Measurements from ENCODE around the gene ZGPAT.
"Not testable (repeated sequence)": the region's sequence is repeated elsewhere in the genome, so short reads cannot be mapped to it uniquely, and the experiment has no call there.

The ZGPAT gene

GRCh38 chr20:63707558-63708300 is at the start of gene ZGPAT, which contains the start of gene ARFRP1:
Gene ZGPAT (plus strand): TSS chr20:63708039. CDS start chr20:63708581, 542 bp downstream.
Gene ARFRP1 (minus strand): TSS chr20:63707976. CDS start chr20:63707091, 885 bp downstream.
- DNase-seq: peak; percentile 62

- DNase-seq: no peak
These were observed 49.1 kb upstream of the ZGPAT start for GRCh38 chr20:63658749-63659187.

- DNase-seq: no peak
These were observed 48.5 kb upstream of the ZGPAT start for GRCh38 chr20:63659370-63659769.

GRCh38 chr20:63660174-63660573 is 47.7 kb upstream of the ZGPAT start:
- not testable (repeated sequence) for DNase-seq

- DNase-seq: no peak
These were observed 47.2 kb upstream of the ZGPAT start for GRCh38 chr20:63660622-63661021.

- DNase-seq: no peak
These were observed 46.7 kb upstream of the ZGPAT start for GRCh38 chr20:63661108-63661507.

- DNase-seq: no peak
These were observed 45.7 kb upstream of the ZGPAT start for GRCh38 chr20:63661959-63662812.

GRCh38 chr20:63662813-63663189 is 45.0 kb upstream of the ZGPAT start:
- no peak for DNase-seq

- DNase-seq: no peak
These were observed 44.3 kb upstream of the ZGPAT start for GRCh38 chr20:63663332-63664066.

GRCh38 chr20:63664143-63664851 is 43.5 kb upstream of the ZGPAT start:
- no peak for DNase-seq

- DNase-seq: no peak
These were observed 42.8 kb upstream of the ZGPAT start for GRCh38 chr20:63664861-63665594.

- DNase-seq: no peak
These were observed 42.1 kb upstream of the ZGPAT start for GRCh38 chr20:63665708-63666107.

- no peak for DNase-seq
These were observed 40.0 kb upstream of the ZGPAT start for GRCh38 chr20:63667858-63668257.

GRCh38 chr20:63668351-63668750 is 39.5 kb upstream of the ZGPAT start:
- DNase-seq: no peak

GRCh38 chr20:63671695-63672094 is 36.1 kb upstream of the ZGPAT start:
- not testable (repeated sequence) for DNase-seq

GRCh38 chr20:63672666-63673065 is 35.2 kb upstream of the ZGPAT start:
- DNase-seq: no peak

- DNase-seq: no peak
These were observed 33.9 kb upstream of the ZGPAT start for GRCh38 chr20:63673951-63674350.

GRCh38 chr20:63675681-63676368 is 32.0 kb upstream of the ZGPAT start:
- no peak for DNase-seq

GRCh38 chr20:63678071-63678470 is 29.8 kb upstream of the ZGPAT start:
- DNase-seq: no peak

GRCh38 chr20:63678667-63679465 is 29.0 kb upstream of the ZGPAT start:
- no peak for DNase-seq
